GM12892 (cell line): Measurements from ENCODE around the gene TPSD1.
"Not testable (repeated sequence)": the region's sequence is repeated elsewhere in the genome, so short reads cannot be mapped to it uniquely, and the experiment has no call there.

Experiments used
- POLR2A ChIP-seq: IDR thresholded peaks from 2 replicates; pipeline ENCODE4 v1.6.1; 2011; ENCODE audit warnings: low read depth, low read length, control low read depth
- POLR2AphosphoS5 ChIP-seq: IDR thresholded peaks from 2 replicates; pipeline ENCODE4 v1.6.1; 2011; ENCODE audit warnings: low read depth, low read length, control low read depth
- TAF1 ChIP-seq: IDR thresholded peaks from 2 replicates; pipeline ENCODE4 v1.6.1; 2011; ENCODE audit warnings: low read depth, mild to moderate bottlenecking, control low read depth, low read length, borderline replicate concordance

DNA sequence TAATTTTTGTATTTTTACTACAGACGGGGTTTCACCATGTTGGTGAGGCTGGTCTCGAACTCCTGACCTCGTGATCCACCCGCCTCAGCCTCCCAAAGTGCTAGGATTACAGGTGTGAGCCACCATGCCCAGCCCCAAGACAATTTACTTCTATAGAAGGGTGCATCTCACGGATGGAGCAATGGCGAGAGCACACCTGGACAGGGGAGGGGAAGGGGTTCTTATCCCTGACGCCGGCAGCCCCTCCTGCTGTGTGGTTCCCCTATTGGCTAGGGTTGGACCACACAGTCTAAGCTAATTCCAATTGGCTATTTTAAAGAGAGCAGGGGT, 40.8 kb downstream of the TPSD1 start:
- TF ChIP-seq POLR2A, POLR2AphosphoS5, TAF1: not testable (repeated sequence)
